ENCODE measurements around the gene LRRC26.
A peak's percentile ranks its signal among the peaks of the same experiment; 100 is the strongest.

Gene LRRC26

DNA sequence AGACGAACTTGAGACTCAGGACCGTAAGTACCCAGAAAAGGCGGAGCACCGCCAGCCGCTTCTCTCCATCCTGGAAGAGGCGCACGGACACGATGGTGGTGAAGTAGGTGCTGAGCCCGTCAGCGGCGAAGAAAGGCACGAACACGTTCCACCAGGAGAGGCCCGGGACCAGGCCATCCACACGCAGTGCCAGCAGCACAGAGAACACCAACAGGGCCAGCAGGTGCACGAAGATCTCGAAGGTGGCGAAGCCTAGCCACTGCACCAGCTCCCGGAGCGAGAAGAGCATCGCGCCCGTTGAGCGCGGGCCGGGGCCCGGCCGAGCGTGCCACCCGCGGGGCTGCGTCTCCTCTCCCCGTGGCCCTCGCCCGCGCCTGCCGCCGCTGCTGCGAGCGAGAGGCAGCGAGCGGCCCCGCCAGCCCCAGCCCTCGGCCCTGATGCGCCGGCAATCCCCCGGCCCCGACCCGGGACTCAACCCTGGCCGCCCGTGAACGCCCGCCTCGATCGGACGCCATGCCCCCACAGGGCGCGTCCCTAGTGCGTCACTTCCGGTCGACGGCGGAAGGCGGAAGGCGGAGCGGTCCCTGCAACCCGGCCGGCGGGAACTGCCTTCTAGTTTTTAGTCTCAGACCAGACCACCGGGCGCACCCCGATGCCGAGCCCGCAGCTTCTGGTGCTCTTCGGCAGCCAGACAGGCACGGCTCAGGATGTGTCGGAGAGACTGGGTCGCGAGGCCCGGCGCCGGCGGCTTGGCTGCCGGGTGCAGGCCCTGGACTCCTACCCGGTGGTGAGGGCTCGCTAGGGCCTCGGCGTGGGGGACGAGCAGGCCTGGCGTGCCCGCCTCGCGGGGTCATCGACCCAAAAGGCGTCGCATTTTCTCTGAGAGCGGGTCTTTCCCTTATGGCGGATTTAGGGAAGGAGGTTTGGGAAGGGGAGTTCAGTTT lies 35.5 kb upstream of the LRRC26 start, which contains the start of the genes NDOR1 and TMEM203:
Gene NDOR1 (plus strand): TSS at position 575 of the 944 bp plus-strand sequence. CDS start 78 bp downstream, at position 653.
Gene TMEM203 (minus strand): TSS at position 523 of the 944 bp plus-strand sequence. CDS start 234 bp downstream, at position 289.
- H3K4me3 ChIP-seq (replicated peaks; ENCODE audit: low read depth, low read length): peak within 1 kb of the TSS; percentile 67
- TF ChIP-seq CTCF (IDR thresholded peaks at IDR 0.05; ENCODE audit: low read depth, low read length, missing control alignments): no peak
- DNase-seq (ENCODE audit: extremely low read depth, low read depth): peak; percentile 32

DNA sequence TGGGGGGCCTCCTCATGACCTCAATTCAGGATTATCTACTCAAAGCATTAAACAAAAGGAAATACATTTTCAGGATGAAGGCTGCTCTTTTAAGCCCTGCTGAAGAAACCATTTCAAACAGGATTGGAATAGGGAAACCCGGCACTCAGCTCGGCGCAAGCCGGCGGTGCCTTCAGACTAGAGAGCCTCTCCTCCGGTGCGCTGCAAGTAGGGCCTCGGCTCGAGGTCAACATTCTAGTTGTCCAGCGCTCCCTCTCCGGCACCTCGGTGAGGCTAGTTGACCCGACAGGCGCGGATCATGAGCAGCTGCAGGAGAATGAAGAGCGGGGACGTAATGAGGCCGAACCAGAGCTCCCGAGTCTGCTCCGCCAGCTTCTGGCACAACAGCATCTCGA lies 34.9 kb upstream of the LRRC26 start:
- no peak for TF ChIP-seq CTCF (IDR thresholded peaks at IDR 0.05; ENCODE audit: low read depth, low read length, missing control alignments)
- peak overlapping the region; percentile 67 for H3K4me3 ChIP-seq (replicated peaks; ENCODE audit: low read depth, low read length)

GRCh38 chr9:137202966-137203365 lies 33.1 kb upstream of the LRRC26 start:
- no peak for DNase-seq (ENCODE audit: extremely low read depth, low read depth)
- no peak overlapping the region for H3K4me3 ChIP-seq (replicated peaks; ENCODE audit: low read depth, low read length)
- TF ChIP-seq CTCF (IDR thresholded peaks at IDR 0.05; ENCODE audit: low read depth, low read length, missing control alignments): no peak

More for the DNA sequence above, 34.9 kb upstream of the LRRC26 start:
- DNase-seq (ENCODE audit: extremely low read depth, low read depth): no peak

DNA sequence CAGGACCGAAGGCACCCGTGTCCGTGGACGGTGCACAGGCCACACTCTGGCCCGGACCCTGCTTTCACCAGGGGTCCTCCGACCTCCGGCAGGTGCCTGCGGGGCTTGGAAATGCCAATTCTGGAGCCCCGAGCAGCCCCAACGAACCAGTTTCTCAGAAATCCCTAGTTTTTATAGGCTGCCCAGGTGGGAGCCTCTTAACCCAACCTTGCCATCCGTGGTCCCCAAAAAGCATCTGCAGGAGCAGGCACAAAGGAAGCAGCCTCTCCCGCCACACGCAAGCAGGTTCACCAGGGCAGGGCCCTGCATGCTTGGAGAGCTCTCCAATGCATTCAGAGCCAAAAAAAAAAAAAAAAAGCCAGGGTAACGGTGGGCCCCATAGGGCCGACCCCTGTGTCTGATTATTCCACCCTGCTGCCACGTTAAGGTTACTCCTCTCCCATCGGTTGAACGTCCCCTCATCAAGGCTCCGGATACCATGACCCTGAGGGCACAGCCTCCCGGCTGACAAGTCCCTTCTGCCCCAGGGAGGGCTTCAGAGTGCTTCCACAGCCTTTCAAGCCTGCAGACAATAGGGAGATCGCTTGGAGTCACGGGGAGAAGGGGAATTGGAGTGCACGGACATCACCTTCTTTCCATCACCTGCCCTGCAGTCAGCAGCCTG lies 31.5 kb upstream of the LRRC26 start:
- H3K4me3 ChIP-seq (replicated peaks; ENCODE audit: low read depth, low read length): peak overlapping the region; percentile 53
- no peak for DNase-seq (ENCODE audit: extremely low read depth, low read depth)
- TF ChIP-seq CTCF (IDR thresholded peaks at IDR 0.05; ENCODE audit: low read depth, low read length, missing control alignments): no peak

DNA sequence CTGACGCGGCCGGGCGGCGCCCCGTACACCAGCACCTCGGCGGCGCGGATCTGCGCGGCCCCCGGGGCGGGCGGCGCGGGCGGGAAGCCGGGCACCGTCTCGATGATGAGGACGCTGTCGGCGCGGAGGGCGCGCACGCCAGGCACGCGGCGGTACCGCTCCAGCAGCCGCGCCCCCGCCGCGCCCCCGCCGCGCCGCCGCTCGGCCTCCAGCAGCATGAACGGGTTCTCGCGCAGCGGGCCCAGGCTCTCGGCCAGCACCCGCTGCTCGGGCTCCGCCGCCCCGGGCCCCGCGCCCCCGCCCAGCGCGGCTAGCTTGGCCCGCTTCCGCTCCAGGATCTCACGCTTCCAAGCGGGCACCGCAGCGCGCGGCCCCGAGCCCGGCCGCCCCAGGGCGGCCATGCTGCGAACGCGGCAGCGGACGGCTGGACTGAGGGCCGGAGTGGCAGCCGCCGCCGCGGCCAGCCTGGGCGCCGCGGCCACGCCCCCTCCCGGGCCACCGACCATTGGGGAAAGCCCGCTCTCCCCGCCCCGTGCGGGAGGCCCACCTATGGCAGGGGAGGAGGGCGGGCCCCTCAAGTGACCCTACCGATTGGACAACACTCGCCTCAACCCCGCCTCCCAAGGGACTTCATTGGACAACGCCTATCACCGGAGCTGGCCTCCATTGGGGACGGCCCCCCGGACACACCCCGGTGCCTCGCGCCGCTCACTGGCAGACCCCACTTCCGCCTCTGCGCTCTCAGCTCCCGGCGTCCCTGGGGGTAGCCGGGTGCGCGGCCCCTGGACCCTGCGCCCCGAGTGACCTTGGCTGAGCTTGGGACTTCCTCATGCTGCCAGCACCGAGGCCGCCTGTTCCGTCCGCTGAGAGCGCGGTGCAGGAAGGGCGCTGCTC lies 30.7 kb upstream of the LRRC26 start, which contains the start of gene TPRN:
Gene TPRN (minus strand): TSS at position 431 of the 894 bp plus-strand sequence. CDS start 30 bp downstream, at position 401.
- DNase-seq (ENCODE audit: extremely low read depth, low read depth): peak; percentile 92
- no peak for TF ChIP-seq CTCF (IDR thresholded peaks at IDR 0.05; ENCODE audit: low read depth, low read length, missing control alignments)
- peak within 1 kb of the TSS; percentile 53 for H3K4me3 ChIP-seq (replicated peaks; ENCODE audit: low read depth, low read length)
